Iris pigment epithelial cell (primary cell): ENCODE results near the gene CGB7.

Source experiments
- DNase-seq: peaks from one replicate; pipeline ENCODE4 v3.0.0-alpha.2; 2011; ENCODE audit warnings: low read depth

The CGB7 gene

GRCh38 chr19:49057636-49058234 lies at the start of gene CGB7:
Gene CGB7, minus strand, starts transcription at chr19:49057749. Its CDS starts 2,374 bp downstream, at chr19:49055375.
- DNase-seq, result peak; percentile 57

DNA sequence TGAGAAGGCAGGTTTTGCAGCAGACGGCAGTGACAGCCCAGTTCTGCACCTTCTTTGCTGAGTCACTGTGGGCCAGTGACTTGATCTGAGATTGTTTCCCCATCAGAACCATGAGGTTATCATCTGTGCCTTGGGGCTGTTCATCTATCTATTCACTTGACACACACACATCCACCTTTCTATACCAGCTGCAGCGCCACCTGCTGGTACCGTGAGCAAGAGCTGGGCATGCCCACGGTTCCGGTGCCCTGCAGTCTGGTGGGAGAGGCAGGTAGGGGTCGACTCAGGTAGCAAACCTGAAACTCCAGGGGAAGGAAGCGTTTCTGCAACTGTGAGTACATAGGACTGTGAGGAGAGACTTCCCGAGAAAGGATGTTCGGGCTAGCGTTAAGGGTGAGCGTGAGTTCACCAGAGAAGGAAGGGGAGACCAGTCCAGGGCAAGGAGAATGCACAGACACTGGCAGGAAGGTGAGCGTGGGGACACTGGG lies 49.1 kb upstream of the CGB7 start:
- peak; percentile 58 for DNase-seq

GRCh38 chr19:49104229-49104864 lies 46.8 kb upstream of the CGB7 start:
- DNase-seq, result no peak

DNA sequence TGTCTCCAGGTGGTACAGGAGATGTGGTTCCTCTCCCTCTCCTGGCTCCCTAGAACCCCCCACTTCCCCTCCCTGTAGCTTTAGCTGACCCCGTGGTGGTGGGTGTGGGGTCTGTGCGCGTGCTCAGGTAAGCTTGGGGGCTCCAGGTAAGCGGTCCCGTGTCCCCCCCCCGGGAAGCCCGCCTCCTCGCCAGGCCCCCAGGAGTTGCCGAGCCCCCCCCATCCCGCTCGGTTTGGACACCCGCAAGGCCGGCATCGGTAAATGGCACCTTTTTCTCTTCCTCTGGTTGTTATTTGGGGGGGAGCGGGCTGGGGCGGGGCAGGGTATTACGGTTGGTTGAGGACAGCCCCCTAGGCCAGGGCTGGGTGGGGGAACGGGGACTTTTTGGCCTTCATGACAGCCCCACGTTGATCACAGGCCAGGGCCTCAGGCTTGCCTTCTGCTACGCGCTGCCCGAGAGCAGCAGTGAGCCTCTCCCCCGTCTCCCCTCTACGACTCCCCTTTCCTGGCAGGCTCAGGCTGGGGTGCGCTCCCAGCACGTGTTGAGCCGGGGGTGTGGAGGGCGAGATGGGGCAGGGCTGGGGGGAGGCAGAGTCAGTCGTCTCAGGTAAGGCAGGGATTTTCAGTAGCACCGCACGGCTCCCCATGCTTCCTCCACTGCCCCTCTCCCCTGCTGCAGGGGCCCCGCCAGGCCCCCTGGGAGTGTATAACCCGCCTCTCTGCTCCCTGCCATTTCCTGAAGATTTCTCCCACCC lies 46.0 kb upstream of the CGB7 start:
- no peak for DNase-seq

GRCh38 chr19:49102303-49102702 lies 44.8 kb upstream of the CGB7 start:
- DNase-seq, result no peak

DNA sequence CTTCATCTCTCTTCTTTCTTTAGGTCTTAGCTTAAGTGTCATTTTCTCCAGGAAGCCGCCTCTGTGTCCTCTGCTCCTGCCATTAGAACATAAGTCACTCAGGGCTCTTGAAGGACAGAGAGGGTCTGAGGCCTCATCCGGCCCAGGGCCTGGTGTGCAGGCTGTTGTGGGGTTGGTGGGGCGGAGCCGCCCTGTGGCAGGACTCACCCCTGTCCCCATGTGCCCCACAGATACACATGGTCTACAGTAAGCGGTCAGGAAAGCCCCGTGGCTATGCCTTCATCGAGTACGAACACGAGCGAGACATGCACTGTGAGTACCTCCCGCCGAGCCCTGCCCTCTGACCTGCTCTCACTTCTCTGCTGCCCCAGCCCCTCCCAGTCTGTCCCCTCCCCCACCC lies 43.6 kb upstream of the CGB7 start:
- no peak for DNase-seq

GRCh38 chr19:49098795-49099194 lies 41.2 kb upstream of the CGB7 start:
- peak; percentile 67 for DNase-seq

GRCh38 chr19:49097453-49098288 lies 40.1 kb upstream of the CGB7 start:
- DNase-seq, result peak; percentile 75

- peak; percentile 32 for DNase-seq
These were observed 37.2 kb upstream of the CGB7 start for GRCh38 chr19:49094505-49095482.

DNA sequence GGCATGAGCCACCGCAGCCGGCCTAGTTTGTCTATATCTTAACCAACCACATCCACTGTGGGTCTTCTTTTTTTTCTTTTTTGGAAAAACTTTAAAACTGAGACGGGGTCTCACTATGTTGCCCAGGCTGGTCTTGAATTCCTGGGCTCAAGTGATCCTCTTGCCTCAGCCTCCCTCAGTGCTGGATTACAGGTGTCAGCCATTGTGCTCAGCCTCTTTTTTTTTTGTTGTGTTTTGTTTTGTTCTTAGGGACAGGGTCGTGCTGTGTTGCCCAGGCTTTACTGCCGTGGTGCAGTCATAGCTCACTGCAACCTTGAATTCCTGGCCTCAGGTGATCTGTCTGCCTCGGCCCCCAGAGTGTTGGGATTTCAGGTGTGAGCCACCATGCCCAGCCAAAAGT lies 35.1 kb upstream of the CGB7 start:
- DNase-seq, result no peak

DNA sequence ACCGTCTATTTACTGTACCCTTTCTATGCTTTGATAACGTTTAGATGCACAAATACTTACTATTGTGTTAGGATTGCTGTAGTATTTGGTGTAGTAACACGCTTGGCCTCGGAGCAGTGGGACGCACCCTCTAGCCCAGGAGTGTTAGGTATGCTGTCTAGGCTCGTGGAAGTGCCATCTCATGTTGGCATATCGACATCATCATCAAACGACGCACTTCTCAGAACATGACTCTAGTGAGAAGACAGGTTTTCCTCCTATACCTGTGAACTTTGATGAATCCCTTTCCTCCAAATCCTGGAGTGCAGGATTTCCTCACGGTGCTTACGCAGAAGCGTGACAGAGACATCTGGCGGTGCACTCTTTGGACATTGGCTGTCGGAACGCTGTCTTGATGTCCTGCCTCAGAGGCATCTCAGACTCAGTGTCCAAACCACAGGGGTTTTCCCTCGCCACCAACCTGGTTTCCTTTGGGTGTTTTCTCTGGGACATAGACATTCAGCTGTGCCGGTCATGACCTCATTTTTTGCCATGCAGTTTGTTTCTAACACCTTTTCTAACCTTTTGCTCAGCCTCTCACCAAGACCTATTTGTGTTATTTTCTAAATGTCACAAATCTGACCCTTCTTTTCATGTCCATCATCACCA lies 34.0 kb upstream of the CGB7 start:
- DNase-seq, result no peak

GRCh38 chr19:49086296-49086695 lies 28.7 kb upstream of the CGB7 start:
- DNase-seq, result no peak

DNA sequence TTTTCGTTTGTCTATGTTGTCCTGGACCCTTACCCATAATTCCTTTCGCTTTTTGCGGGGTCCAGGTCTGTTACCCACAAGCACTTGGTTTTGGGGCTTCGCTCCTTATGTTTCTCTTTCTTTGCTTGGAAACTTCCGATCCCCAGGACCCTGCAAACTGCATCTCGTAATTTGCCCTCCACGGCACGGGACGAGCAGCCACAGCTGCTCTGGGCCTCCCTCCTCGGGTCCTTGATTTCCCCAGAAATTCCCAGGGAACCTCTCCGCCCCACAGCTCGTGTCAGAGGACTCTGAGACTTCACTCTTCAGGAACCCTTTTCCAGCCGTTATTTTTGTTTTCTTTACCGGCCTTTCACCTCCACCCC lies 28.3 kb upstream of the CGB7 start:
- DNase-seq, result no peak

GRCh38 chr19:49085020-49085867 lies 27.7 kb upstream of the CGB7 start, which contains the start of gene SNRNP70:
Gene SNRNP70, plus strand, starts transcription at chr19:49085451. Its CDS starts 964 bp downstream, at chr19:49086415.
- peak; percentile 100 for DNase-seq

GRCh38 chr19:49084206-49085019 lies 26.9 kb upstream of the CGB7 start:
- DNase-seq, result no peak

DNA sequence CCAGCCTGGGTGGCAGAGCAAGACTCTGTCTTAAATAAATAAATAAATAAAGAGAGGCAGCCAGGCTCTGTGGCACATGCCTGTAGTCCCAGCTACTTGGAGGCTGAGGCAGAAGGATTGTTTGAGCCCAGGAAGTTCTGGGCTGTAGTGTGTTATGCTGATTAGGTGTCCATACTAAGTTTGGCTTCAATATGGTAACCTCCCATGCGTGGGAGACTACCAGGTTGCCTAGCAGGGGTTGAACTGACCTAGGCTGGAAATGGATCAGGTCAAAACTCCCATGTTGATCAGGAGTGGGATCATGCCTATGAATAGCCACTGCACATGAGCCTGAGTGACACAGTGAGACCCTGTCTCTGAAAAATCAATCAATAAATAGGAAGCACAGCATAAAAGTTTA lies 23.7 kb upstream of the CGB7 start:
- no peak for DNase-seq

DNA sequence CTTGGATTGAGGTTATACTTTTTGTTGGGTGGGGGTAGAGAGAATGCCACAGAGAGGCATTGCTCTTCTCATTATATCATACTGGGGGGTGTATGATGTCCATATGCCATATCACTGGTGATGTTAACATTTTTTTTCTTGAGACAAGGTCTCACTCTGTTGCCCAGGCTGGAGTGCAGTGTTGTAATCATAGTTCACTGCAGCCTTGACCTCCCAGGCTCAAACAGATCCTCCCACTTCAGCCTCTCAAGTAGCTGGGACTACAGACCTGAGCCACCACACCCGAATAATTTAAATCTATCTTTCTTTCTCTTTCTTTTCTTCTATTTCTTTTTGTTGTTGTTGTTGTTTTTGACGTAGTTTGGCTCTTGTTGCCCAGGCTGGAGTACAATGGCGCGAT lies 22.8 kb upstream of the CGB7 start:
- no peak for DNase-seq

DNA sequence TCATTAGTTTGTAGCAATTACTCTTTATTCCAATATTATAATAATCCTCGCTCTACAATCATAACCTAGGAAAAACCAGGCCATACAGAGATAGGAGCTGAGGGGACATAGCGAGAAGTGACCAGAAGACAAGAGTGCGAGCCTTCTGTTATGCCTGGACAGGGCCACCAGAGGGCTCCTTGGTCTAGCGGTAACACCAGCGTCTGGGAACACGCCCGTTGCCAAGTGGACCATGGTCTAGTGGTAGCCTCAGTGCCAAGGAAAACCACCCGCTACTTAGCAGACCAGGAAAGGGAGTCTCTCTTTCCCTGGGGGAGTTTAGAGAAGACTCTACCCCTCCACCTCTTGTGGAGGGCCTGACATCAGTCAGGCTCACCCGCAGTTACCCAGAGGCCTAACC lies 17.3 kb upstream of the CGB7 start:
- DNase-seq, result peak; percentile 48
